ENCODE data around the gene PADI4. TPM values are rescaled to one million over a fixed set of nuclear protein-coding genes. Genes with fewer than 3 reads are reported as not detected.
"Not testable (repeated sequence)": the region's sequence is repeated elsewhere in the genome, so short reads cannot be mapped to it uniquely, and the experiment has no call there.

Gene PADI4
- total and polyA plus RNA-seq, 5 experiments from 2014 or later = 3.9 to 12.8 (median 10.7) TPM

GRCh38 chr1:17307329-17307728 is 668 bp upstream of the PADI4 start:
- Mint-ChIP-seq H3K36me3 (peaks cover 0 to 5% (median 0%) of the 10 kb centered on the region in 3 donors), H3K27ac (no peak overlapping the region), H3K4me3 (no peak overlapping the region), H3K4me1 (peaks cover 2 to 4% (median 3%) of the 10 kb centered on the region in 4 donors), H3K27me3 (peaks cover 6 to 49% (median 22%) of the 10 kb centered on the region in 5 donors), H3K9me3 (peaks cover 0 to 13% (median 7%) of the 10 kb centered on the region in 9 donors)
- ATAC-seq = no peak
- DNase-seq = no peak
- POLR2A ChIA-PET = no interaction called here

- peaks cover 3 to 49% (median 22%) of the 10 kb centered on the region in 5 donors for H3K27me3 Mint-ChIP-seq
- no peak for DNase-seq
- POLR2A ChIA-PET = no interaction called here
These were observed 596 bp downstream of the PADI4 start for GRCh38 chr1:17308593-17308992.

DNA sequence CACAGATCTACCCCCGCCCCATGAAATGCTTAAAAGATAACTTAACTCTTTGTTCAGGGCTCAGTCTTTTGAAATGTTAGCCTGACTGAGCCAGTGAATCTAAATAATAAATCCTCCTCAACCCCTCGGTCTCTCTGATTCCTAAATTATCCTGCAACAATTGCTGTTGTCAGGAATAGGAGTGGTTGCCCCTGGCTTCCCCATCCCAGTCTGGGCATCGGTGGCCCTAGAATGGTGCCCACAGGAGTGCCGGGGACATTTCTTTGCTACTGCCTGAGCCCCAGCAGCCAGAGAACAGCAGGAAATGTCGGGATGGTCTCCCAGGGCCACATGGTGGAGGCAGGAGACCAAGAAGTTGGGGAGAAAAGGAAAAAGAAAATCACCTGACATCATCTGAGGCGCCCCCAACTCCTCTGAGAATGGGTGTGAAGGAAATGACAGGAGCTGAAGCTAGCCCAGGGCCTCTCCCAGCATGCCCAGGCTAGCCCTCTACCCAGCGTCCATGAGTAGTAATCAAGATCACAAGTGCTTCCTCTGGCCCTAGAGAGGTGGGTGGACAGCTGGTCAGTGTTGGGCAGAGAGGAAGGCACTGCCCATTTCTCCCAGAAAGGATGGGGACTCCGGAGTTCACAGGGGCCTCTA is 1.6 kb downstream of the PADI4 start:
- Mint-ChIP-seq H3K27me3 (peaks cover 3 to 49% (median 22%) of the 10 kb centered on the region in 5 donors), H3K27ac (no peak overlapping the region), H3K9me3 (no peaks in the 10 kb centered on the region), H3K4me1 (peaks cover 3 to 10% (median 6%) of the 10 kb centered on the region in 4 donors), H3K36me3 (no peaks in the 10 kb centered on the region), H3K4me3 (no peak overlapping the region)
- no peak for DNase-seq
- POLR2A ChIA-PET = no interaction called here
- ATAC-seq = no peak

More at GRCh38 chr1:17308593-17308992, 596 bp downstream of the PADI4 start:
- no peak for ATAC-seq
- peaks cover 0 to 2% (median 0%) of the 10 kb centered on the region in 9 donors for H3K9me3 Mint-ChIP-seq
- H3K4me1 Mint-ChIP-seq = peaks cover 3 to 10% (median 6%) of the 10 kb centered on the region in 4 donors
- no peaks in the 10 kb centered on the region for H3K36me3 Mint-ChIP-seq
- no peak overlapping the region for H3K4me3 Mint-ChIP-seq
- H3K27ac Mint-ChIP-seq = no peak overlapping the region

- H3K27me3 Mint-ChIP-seq = peaks cover 3 to 48% (median 26%) of the 10 kb centered on the region in 5 donors
- peaks cover 5 to 10% (median 6%) of the 10 kb centered on the region in 4 donors for H3K4me1 Mint-ChIP-seq
- H3K9me3 Mint-ChIP-seq = peaks cover 0 to 2% (median 0%) of the 10 kb centered on the region in 9 donors
- no peak overlapping the region for H3K4me3 Mint-ChIP-seq
- H3K36me3 Mint-ChIP-seq = no peaks in the 10 kb centered on the region
- POLR2A ChIA-PET = no interaction called here
- DNase-seq (no peak), ATAC-seq (no peak)
- no peak overlapping the region for H3K27ac Mint-ChIP-seq
These were observed 2.2 kb downstream of the PADI4 start for GRCh38 chr1:17310068-17310640.

DNA sequence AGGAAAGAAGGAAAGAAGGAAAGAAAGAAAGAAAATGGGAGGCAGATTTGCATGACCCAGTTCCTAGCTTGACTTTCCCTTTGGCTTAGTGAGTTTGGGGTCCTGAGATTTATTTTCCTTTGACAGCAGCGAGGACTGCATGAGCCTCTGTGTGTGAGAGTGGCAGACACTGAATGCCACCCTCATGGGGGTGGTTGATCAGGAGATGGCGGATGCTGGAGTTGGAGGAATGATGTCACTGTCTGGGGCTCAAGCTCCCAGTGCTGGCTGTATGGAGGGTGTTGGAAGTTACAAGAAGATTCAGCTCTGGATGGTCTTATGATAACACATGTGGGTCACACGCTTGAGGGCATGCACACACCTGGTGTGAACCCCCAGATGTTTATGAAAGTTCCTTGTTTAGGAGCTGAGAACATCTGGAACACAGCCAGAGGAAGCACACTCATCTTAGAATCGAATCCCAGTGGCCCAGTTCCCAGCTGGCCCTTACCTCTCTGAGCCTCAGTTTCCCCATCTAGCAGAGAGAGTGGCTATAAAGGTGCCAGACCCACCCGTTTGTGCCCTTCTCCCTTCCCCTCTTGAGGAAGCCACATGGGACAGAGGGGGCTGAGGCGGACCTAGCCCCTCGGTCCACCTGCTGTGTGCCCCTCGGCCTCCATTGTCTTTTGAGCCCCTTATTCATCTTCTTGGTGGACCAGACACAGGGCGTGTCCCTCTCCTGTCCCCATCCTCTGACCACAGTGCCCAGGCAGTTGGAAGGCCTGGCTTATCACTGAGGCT is 5.7 kb downstream of the PADI4 start:
- H3K9me3 Mint-ChIP-seq = peaks cover 0 to 2% (median 0%) of the 10 kb centered on the region in 9 donors
- POLR2A ChIA-PET = no interaction called here
- no peak for DNase-seq
- peak overlapping the region in 1 of 10 donors; percentile 10 for H3K27ac Mint-ChIP-seq
- H3K4me3 Mint-ChIP-seq = no peak overlapping the region
- H3K27me3 Mint-ChIP-seq = peaks cover 3 to 24% (median 17%) of the 10 kb centered on the region in 5 donors
- no peaks in the 10 kb centered on the region for H3K36me3 Mint-ChIP-seq
- ATAC-seq = no peak
- peaks cover 4 to 10% (median 6%) of the 10 kb centered on the region in 4 donors for H3K4me1 Mint-ChIP-seq

GRCh38 chr1:17314491-17314971 is 6.5 kb downstream of the PADI4 start:
- H3K27ac Mint-ChIP-seq = no peak overlapping the region
- DNase-seq = no peak

GRCh38 chr1:17315542-17316130 is 7.6 kb downstream of the PADI4 start:
- Mint-ChIP-seq H3K27ac (no peak overlapping the region), H3K36me3 (no peaks in the 10 kb centered on the region), H3K4me3 (no peak overlapping the region), H3K9me3 (peaks cover 0 to 2% (median 0%) of the 10 kb centered on the region in 9 donors), H3K4me1 (peaks cover 4 to 10% (median 6%) of the 10 kb centered on the region in 4 donors), H3K27me3 (peaks cover under 1 to 13% (median 7%) of the 10 kb centered on the region in 5 donors)
- POLR2A ChIA-PET = no interaction called here
- no peak for DNase-seq
- ATAC-seq = no peak

More at GRCh38 chr1:17314491-17314971, 6.5 kb downstream of the PADI4 start:
- POLR2A ChIA-PET = interaction anchor here (0.6 kb wide), 1 partner anchor 1451 kb away, joined by 3 read pairs; no protein-coding TSS in a partner anchor
- no peak for ATAC-seq
- Mint-ChIP-seq H3K9me3 (peaks cover 0 to 2% (median 0%) of the 10 kb centered on the region in 9 donors), H3K36me3 (no peaks in the 10 kb centered on the region), H3K27me3 (peaks cover 2 to 22% (median 13%) of the 10 kb centered on the region in 5 donors), H3K4me1 (peaks cover 4 to 10% (median 6%) of the 10 kb centered on the region in 4 donors), H3K4me3 (no peak overlapping the region)

- DNase-seq = no peak
- Mint-ChIP-seq H3K27me3 (peaks cover 0 to 13% (median 7%) of the 10 kb centered on the region in 5 donors), H3K36me3 (no peaks in the 10 kb centered on the region), H3K9me3 (peaks cover 0 to 4% (median 0%) of the 10 kb centered on the region in 9 donors), H3K4me1 (peaks cover 4 to 10% (median 7%) of the 10 kb centered on the region in 4 donors), H3K27ac (no peak overlapping the region), H3K4me3 (no peak overlapping the region)
- POLR2A ChIA-PET = no interaction called here
- no peak for ATAC-seq
These were observed 8.7 kb downstream of the PADI4 start for GRCh38 chr1:17316704-17317103.

DNA sequence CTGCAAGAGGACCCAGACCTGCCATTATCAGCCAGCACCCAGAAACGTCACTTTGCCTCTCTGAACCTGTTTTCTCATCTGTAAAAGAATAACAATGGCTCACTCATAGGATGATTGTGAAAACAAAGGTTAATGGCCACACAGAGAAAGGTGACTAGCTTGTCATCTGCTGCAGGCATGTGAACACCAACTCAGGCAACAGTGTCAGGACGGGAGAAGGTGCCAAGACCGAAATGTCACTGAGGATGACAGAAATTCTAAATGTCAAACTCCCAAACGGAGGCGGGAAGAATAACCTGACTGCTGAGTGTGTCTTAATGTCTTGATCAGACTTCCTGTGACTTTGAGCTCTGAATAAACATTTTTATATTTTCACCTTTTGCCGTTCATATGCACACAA is 10.3 kb downstream of the PADI4 start:
- Mint-ChIP-seq H3K4me1 (peaks cover 0 to 3% (median 0%) of the 10 kb centered on the region in 4 donors), H3K36me3 (no peaks in the 10 kb centered on the region), H3K27ac (no peak overlapping the region), H3K27me3 (peaks cover 0 to 9% (median 7%) of the 10 kb centered on the region in 5 donors), H3K4me3 (no peak overlapping the region), H3K9me3 (peaks cover 0 to 4% (median 2%) of the 10 kb centered on the region in 9 donors)
- DNase-seq = no peak
- no peak for ATAC-seq
- POLR2A ChIA-PET = no interaction called here

DNA sequence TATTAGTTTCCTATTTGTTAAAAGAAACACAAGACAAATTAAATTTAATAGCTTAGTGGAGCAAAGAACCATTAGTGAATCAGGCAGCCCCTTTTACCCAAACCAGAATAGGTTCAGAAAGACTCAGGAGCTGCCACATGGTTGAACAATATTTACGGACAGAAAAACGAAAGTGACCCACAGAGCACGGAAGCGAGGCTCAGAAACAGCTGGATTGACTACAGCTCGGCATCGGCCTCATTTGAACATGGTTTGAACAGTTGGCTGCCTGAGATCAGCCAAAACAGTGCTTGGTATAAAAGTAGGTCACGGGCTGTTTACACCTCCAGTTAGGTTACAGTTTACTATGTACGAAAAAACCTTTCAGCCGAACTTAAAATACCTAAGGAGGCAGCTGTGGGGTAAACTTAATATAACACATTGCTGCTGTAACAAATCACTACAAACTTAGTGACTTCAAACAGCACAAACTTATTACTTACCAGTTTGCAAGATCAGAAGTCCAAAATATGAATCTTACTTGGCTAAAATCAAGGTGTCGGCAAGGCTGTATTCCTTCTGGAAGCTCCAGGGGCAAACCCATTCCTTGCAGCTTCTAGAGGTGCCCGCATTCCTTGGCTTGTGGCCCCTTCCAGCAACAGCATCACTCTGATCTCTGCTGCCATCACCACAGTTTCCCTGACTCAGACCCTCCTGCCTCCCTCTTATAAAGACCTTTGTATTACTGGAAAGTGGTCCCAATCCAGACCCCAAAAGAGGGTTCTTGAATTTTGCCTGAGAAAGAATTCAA is 11.8 kb downstream of the PADI4 start:
- POLR2A ChIA-PET = no interaction called here
- no peak for ATAC-seq
- H3K27ac Mint-ChIP-seq = no peak overlapping the region
- peaks cover 0 to 3% (median 0%) of the 10 kb centered on the region in 4 donors for H3K4me1 Mint-ChIP-seq
- H3K9me3 Mint-ChIP-seq = peaks cover 0 to 7% (median 2%) of the 10 kb centered on the region in 9 donors
- DNase-seq = no peak
- H3K36me3 Mint-ChIP-seq = peaks cover 0 to 3% (median 2%) of the 10 kb centered on the region in 3 donors
- H3K4me3 Mint-ChIP-seq = no peak overlapping the region
- peaks cover 0 to 9% (median 2%) of the 10 kb centered on the region in 5 donors for H3K27me3 Mint-ChIP-seq

DNA sequence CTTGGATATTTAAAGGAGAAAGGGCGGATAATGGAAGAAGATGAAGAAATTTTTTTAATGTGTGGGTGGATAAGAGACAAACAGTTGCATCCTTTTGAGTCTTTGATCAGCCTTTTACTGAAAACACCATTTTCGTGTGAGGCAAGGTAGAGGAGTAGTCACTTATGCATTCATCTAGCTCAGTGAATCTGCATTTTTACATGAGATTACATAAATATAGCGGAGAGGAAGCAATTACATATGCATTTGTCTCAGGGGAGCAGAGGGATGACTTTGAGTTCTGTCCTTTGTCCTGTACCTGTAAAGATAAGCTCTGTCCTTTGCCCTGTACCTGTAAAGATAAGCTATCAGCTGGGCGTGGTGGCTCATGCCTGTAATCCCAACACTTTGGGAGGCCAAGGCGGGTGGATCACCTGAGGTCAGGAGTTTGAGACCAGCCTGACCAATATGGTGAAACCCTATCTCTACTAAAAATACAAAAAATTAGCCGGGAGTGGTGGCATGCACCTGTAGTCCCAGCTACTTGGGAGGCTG is 13.9 kb downstream of the PADI4 start:
- POLR2A ChIA-PET, H3K4me1 Mint-ChIP-seq, H3K27me3 Mint-ChIP-seq, H3K27ac Mint-ChIP-seq, H3K36me3 Mint-ChIP-seq, ATAC-seq, DNase-seq, H3K9me3 Mint-ChIP-seq, H3K4me3 Mint-ChIP-seq: not testable (repeated sequence)
